ENCODE results near the gene EFCAB13.

GRCh38 chr17:47276444-47276843 lies 47.3 kb upstream of the EFCAB13 start:
- TF ChIP-seq TP53 (CRISPR knock-in tag; IDR thresholded peaks at IDR 0.05) (no peak), CTCF (IDR thresholded peaks at IDR 0.05) (no peak), POLR2A (IDR thresholded peaks at IDR 0.05; ENCODE audit: low read length) (no peak), RFX5 (IDR thresholded peaks at IDR 0.05) (no peak)

All from A549 (cell line).